Thymus (tissue), 11 donors: Measurements from ENCODE around the gene MYT1. TPM values are rescaled to one million over a fixed set of nuclear protein-coding genes. Genes with fewer than 3 reads are reported as not detected.
A peak's percentile ranks its signal among the peaks of the same experiment; 100 is the strongest.

Experiments used
- DNase-seq, 9 donors: peaks; one replicate each; pipeline ENCODE4 v3.0.0-alpha.2; 2013; ENCODE audit warnings: low spot score in 9 of 9, low read depth in 6 of 9, missing footprints in 1 of 9
- H3K27ac ChIP-seq, 2 donors: one replicate each; pipeline ENCODE4 v1.5.1; 2013; ENCODE audit warnings: control low read depth in 1 of 2, low read depth in 1 of 2, low read length in 1 of 2, mild to moderate bottlenecking in 1 of 2, moderate library complexity in 1 of 2
- H3K27me3 ChIP-seq, 2 donors: one replicate each; pipeline ENCODE4 v1.5.1; 2013; ENCODE audit warnings: low read length in 1 of 2; ENCODE audit not compliant: control insufficient read depth in 2 of 2, insufficient read depth in 1 of 2
- H3K36me3 ChIP-seq, 2 donors: one replicate each; pipeline ENCODE4 v1.5.1; 2013; ENCODE audit warnings: low read length in 1 of 2, mild to moderate bottlenecking in 1 of 2, moderate library complexity in 1 of 2; ENCODE audit not compliant: control insufficient read depth in 2 of 2, insufficient read depth in 2 of 2
- H3K4me1 ChIP-seq, 2 donors: one replicate each; pipeline ENCODE4 v1.5.1; 2013; ENCODE audit warnings: low read length in 2 of 2; ENCODE audit not compliant: control insufficient read depth in 2 of 2, insufficient read depth in 2 of 2
- H3K4me3 ChIP-seq, 2 donors: one replicate each; pipeline ENCODE4 v1.5.1; 2013; ENCODE audit warnings: low read length in 2 of 2, control low read depth in 1 of 2, mild to moderate bottlenecking in 1 of 2
- H3K9me3 ChIP-seq, 2 donors: one replicate each; pipeline ENCODE4 v1.5.1; 2013; ENCODE audit warnings: low read length in 1 of 2, mild to moderate bottlenecking in 1 of 2; ENCODE audit not compliant: control insufficient read depth in 2 of 2, insufficient read depth in 1 of 2
- WGBS: extraction: QIAGEN DNeasy Blood & Tissue Kit; methylation state at CpG from one replicate; pipeline ENCODE4 v1.1.7; 2013; 5-methylcytosine and 5-hydroxymethylcytosine counted together
- polyA plus RNA-seq: library from polyadenylated mRNA; stranded (reverse); fragments of 200-250 nt; gene quantifications from one replicate; pipeline ENCODE4 v1.2.3, GENCODE V29; 2013
- total RNA-seq: library from RNA; stranded (reverse); fragments of 120-200 nt; gene quantifications from one replicate; pipeline ENCODE4 v1.2.4, GENCODE V29; 2013
- donor health status: healthy.

The MYT1 gene
- total and polyA plus RNA-seq, 2 donors: 0.19 to 0.25 TPM

DNA sequence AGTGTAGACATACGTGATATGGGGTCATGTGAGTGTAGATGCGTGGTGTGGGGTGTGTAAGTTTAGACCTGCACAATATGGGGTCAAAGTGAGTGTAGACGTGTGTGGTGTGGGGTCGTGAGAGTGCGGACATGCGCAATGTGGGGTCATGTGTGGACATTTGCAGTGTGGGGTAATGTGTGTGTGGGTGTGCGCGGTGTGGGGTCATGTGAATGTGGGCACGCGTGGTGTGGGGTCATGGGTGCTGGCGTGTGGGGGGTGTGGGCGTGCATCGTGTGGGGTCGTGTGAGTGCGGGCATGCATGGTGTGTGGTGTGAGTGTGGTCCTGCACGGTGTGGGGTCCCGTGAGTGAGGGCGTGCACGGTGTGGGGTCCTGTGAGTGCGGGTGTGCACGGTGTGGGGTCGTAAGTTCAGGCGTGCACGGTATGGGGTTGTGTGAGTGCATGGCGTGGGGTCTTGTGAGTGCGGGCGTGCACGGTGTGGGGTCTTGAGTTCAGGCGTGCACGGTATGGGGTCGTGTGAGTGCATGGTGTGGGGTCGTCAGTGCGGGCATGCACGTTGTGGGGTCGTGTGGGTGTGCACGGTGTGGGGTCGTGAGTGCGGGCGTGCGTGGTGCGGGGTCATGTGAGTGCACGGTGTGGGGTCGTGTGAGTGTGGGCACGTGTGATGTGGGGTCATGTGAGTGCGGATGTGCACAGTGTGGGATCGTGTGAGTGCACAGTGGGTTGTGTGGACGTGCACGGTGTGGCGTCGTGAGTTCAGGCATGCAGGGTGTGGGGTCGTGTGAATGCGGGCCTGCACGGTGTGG lies 105.6 kb downstream of the MYT1 start:
- no peak for DNase-seq
- Histone ChIP-seq H3K4me3 (no peak overlapping the region), H3K4me1 (no peaks in the 10 kb centered on the region), H3K36me3 (peaks cover 35 to 38% of the 10 kb centered on the region in 2 donors), H3K27ac (no peak overlapping the region), H3K9me3 (no peaks in the 10 kb centered on the region), H3K27me3 (no peaks in the 10 kb centered on the region)
- WGBS: 98% methylated on average over 53 of the region's 53 CpGs

DNA sequence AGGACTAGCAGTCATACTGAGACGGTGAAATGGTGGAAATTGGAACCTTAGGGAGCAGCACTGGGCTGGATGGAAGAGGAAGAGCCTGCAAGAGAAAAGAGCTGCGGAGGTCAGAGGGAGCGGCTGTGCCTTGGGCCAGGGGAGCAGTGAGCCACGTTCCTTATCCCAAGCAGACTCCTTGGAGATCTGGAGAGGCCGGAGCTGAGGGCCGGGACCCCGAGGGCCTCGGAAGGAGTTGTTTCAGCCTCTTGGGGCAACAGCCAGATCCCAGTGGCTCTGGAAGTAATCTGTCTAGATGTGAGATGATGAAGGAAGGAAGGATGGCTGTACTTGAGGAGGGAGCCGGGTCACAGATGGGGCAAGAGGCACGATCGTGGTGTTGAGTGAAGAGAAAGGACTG lies 107.4 kb downstream of the MYT1 start:
- H3K9me3 ChIP-seq: no peaks in the 10 kb centered on the region
- WGBS: 98% methylated on average over 11 of the region's 11 CpGs
- H3K27me3 ChIP-seq: no peaks in the 10 kb centered on the region
- no peaks in the 10 kb centered on the region for H3K4me1 ChIP-seq
- no peak overlapping the region for H3K4me3 ChIP-seq
- H3K27ac ChIP-seq: no peak overlapping the region
- H3K36me3 ChIP-seq: peaks cover 30 to 31% of the 10 kb centered on the region in 2 donors
- no peak for DNase-seq

DNA sequence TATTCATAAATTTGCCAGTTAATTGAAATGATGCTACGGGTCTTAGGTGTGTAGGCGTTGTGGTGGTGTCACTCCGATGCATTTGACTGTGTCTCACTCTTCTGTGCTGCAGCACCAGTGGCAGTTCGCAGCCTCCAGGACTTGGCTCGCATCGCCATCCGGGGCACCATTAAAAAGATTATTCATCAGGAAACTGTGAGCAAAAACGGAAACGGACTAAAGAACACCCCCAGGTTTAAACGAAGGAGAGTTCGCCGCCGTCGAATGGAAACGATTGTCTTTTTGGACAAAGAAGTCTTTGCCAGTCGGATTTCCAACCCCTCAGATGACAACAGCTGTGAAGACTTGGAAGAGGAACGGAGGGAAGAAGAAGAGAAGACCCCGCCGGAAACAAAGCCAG lies 108.9 kb downstream of the MYT1 start:
- H3K27me3 ChIP-seq: no peaks in the 10 kb centered on the region
- 98% methylated on average over 19 of the region's 19 CpGs for WGBS
- H3K4me3 ChIP-seq: no peak overlapping the region
- no peaks in the 10 kb centered on the region for H3K9me3 ChIP-seq
- peaks cover 28 to 32% of the 10 kb centered on the region in 2 donors for H3K36me3 ChIP-seq
- DNase-seq: no peak
- H3K27ac ChIP-seq: no peak overlapping the region
- H3K4me1 ChIP-seq: no peaks in the 10 kb centered on the region

DNA sequence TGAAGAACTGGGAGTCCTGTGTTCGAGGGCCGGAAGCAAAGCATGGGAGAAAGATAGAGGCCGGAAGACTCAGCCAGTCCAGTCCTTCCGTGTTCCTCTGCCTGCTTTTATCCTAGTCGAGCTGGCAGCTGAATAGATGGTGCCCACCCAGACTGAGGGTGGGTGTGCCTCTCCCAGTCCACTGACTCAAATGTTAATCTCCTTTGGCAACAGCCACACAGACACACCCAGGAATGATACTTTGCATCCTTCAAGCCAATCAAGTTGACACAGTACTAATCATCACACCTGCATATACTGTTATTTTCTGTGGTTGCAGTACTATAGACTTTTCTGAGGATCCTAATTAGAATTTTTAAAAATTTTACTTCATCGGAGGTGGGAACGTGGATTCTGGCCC lies 112.6 kb downstream of the MYT1 start:
- Histone ChIP-seq H3K36me3 (peaks cover 14 to 19% of the 10 kb centered on the region in 2 donors), H3K9me3 (no peaks in the 10 kb centered on the region), H3K27me3 (no peaks in the 10 kb centered on the region), H3K27ac (no peak overlapping the region), H3K4me1 (no peaks in the 10 kb centered on the region), H3K4me3 (no peak overlapping the region)
- 98% methylated on average over 7 of the region's 7 CpGs for WGBS
- DNase-seq: no peak

GRCh38 chr20:64277571-64278316 lies 113.5 kb downstream of the MYT1 start:
- no peaks in the 10 kb centered on the region for H3K4me1 ChIP-seq
- no peak overlapping the region for H3K4me3 ChIP-seq
- DNase-seq: no peak
- H3K27ac ChIP-seq: peak overlapping the region in 1 of 2 donors; percentile 43
- no peaks in the 10 kb centered on the region for H3K9me3 ChIP-seq
- H3K27me3 ChIP-seq: no peaks in the 10 kb centered on the region
- 94% methylated on average over 10 of the region's 10 CpGs for WGBS
- peaks cover 12 to 14% of the 10 kb centered on the region in 2 donors for H3K36me3 ChIP-seq

DNA sequence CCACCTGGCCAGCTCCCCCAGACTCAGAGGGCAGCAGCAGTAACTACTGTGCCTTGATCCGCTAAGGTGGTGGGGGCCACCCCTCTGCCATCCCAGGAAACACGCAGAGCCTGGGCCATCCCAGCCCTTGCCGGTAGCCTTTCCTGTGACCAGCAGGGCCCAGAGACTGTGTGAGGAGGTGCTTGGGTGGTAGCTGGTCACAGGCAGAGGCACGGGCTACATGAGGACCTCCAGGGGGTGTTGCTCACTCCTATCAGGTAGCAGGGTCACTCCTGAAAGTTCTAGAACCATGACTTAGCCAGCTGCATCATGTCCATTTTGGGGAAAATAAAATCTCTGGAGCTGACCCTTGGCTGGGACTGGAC lies 114.0 kb downstream of the MYT1 start:
- Histone ChIP-seq H3K27ac (no peak overlapping the region), H3K9me3 (no peaks in the 10 kb centered on the region), H3K36me3 (peaks cover 7 to 9% of the 10 kb centered on the region in 2 donors), H3K27me3 (no peaks in the 10 kb centered on the region), H3K4me3 (no peak overlapping the region), H3K4me1 (no peaks in the 10 kb centered on the region)
- whole genome bisulfite sequencing: 95% methylated on average over 4 of the region's 4 CpGs
- DNase-seq: no peak

- H3K27me3 ChIP-seq: no peaks in the 10 kb centered on the region
- no peak overlapping the region for H3K4me3 ChIP-seq
- H3K9me3 ChIP-seq: no peaks in the 10 kb centered on the region
- peaks cover 0 to 3% of the 10 kb centered on the region in 2 donors for H3K36me3 ChIP-seq
- 94% methylated on average over 7 of the region's 7 CpGs for WGBS
- no peak for DNase-seq
- H3K4me1 ChIP-seq: no peaks in the 10 kb centered on the region
- H3K27ac ChIP-seq: no peak overlapping the region
Observed at GRCh38 chr20:64279826-64280459, 115.7 kb downstream of the MYT1 start.

- peaks cover 0 to 3% of the 10 kb centered on the region in 2 donors for H3K36me3 ChIP-seq
- WGBS: 98% methylated on average over 3 of the region's 3 CpGs
- peaks cover 0 to 2% of the 10 kb centered on the region in 2 donors for H3K9me3 ChIP-seq
- H3K4me1 ChIP-seq: no peaks in the 10 kb centered on the region
- DNase-seq: no peak
- H3K27ac ChIP-seq: no peak overlapping the region
- no peaks in the 10 kb centered on the region for H3K27me3 ChIP-seq
- H3K4me3 ChIP-seq: no peak overlapping the region
Observed at GRCh38 chr20:64280460-64280843, 116.2 kb downstream of the MYT1 start.

- Histone ChIP-seq H3K27me3 (no peaks in the 10 kb centered on the region), H3K27ac (no peak overlapping the region), H3K4me1 (no peaks in the 10 kb centered on the region), H3K4me3 (no peak overlapping the region), H3K36me3 (no peaks in the 10 kb centered on the region), H3K9me3 (peaks cover 0 to 13% of the 10 kb centered on the region in 2 donors)
- DNase-seq: no peak
- WGBS: 59% methylated on average over 4 of the region's 4 CpGs
Observed at GRCh38 chr20:64283646-64284045, 119.4 kb downstream of the MYT1 start.
